Transverse colon (tissue), 4 donors: Measurements from ENCODE around the gene ZNF614.
"Not testable (repeated sequence)": the region's sequence is repeated elsewhere in the genome, so short reads cannot be mapped to it uniquely, and the experiment has no call there.

Experiments
- CTCF ChIP-seq, 5 experiments: fragments of 200-600 bp in 3 of 5; fragments of 450-650 bp in 2 of 5; sonication (generic) in 3 of 5; IDR thresholded peaks; 1 replicate in 2 of 5; 2 replicates in 3 of 5; pipeline ENCODE4 v1.5.1; 2016 to 2017; ENCODE audit warnings: antibody characterized with exemption in 5 of 5, inconsistent platforms in 3 of 5, mild to moderate bottlenecking in 2 of 5, moderate library complexity in 1 of 5
- EP300 ChIP-seq: sonication (generic); formaldehyde crosslinking; IDR thresholded peaks from one replicate; pipeline ENCODE4 v1.6.1; 2017; ENCODE audit warnings: antibody characterized with exemption, low read depth
- POLR2A ChIP-seq: fragments of 450-650 bp; IDR thresholded peaks from one replicate; pipeline ENCODE4 v1.6.1; 2016; ENCODE audit warnings: antibody characterized with exemption, mild to moderate bottlenecking, moderate library complexity
- POLR2AphosphoS5 ChIP-seq, 3 donors: sonication (generic); formaldehyde crosslinking; IDR thresholded peaks; one replicate each; pipeline ENCODE4 v1.6.1; 2016; ENCODE audit warnings: antibody characterized with exemption in 3 of 3

- not testable (repeated sequence) for TF ChIP-seq CTCF (IDR thresholded peaks at IDR 0.05); POLR2A; EP300; POLR2AphosphoS5 (IDR thresholded peaks at IDR 0.05)
These were observed 47.3 kb downstream of the ZNF614 start for GRCh38 chr19:51980926-51981325.
